ENCODE results near the gene PTPN23. TPM values are rescaled to one million over a fixed set of nuclear protein-coding genes. Genes with fewer than 3 reads are reported as not detected.

Gene PTPN23
- total RNA-seq, 2 donors from 2014 or later, result 29.4 to 29.9 TPM

DNA sequence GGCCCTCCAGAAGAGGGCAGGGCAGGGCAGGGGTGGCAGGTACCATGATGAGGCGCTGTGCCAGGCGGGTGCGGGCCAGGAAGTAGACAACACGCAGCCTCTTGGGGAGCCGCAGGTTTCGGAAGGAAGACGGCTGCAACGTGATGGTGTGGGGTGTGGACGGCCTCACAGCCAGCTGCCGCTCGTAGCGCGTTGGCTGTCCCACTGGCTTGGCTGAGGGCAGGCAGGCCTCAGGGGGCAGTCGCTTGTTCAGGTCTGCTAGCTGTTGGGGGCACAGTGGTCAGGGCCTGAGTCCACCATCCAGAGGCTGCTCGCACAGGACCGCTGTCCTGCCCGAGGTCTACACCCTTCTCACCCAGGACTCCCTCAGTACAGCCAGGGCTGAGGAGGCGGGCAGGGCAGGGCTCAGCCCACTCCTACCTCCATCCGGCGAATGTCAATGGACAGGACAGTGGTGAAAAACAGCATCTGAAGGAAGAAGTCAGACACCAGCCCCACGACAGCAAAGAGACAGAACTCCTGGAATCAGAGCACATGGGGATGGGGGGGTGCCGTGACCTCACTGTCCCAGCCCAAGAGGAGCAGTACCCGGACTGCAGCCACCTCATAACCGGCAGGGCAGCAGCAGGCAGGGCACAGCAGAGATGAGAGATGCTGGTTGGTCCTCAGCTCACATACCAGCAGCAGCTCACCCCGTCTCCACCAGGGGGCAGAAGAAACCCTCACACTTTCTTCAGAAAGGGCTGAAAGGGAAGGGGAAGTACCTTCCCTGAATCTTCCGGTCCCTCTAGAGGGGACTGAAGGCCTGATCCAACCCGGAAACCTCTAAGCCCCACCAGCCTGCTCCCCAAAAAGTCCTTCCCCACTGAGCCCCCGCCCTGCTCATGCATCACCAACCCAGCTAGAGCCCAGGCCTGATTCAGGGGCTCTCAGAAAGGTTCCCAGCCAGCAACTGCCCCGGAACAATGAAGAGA lies 40.0 kb downstream of the PTPN23 start:
- DNase-seq (ENCODE audit: low spot score in 2 of 2), result peak; percentile 86 to 94
- Mint-ChIP-seq H3K27ac (peak overlapping the region; percentile 96 to 99), H3K36me3 (peaks cover 0 to 5% of the 10 kb centered on the region in 2 donors), H3K9me3 (no peaks in the 10 kb centered on the region)
- ATAC-seq, result peak; percentile 89 to 95

DNA sequence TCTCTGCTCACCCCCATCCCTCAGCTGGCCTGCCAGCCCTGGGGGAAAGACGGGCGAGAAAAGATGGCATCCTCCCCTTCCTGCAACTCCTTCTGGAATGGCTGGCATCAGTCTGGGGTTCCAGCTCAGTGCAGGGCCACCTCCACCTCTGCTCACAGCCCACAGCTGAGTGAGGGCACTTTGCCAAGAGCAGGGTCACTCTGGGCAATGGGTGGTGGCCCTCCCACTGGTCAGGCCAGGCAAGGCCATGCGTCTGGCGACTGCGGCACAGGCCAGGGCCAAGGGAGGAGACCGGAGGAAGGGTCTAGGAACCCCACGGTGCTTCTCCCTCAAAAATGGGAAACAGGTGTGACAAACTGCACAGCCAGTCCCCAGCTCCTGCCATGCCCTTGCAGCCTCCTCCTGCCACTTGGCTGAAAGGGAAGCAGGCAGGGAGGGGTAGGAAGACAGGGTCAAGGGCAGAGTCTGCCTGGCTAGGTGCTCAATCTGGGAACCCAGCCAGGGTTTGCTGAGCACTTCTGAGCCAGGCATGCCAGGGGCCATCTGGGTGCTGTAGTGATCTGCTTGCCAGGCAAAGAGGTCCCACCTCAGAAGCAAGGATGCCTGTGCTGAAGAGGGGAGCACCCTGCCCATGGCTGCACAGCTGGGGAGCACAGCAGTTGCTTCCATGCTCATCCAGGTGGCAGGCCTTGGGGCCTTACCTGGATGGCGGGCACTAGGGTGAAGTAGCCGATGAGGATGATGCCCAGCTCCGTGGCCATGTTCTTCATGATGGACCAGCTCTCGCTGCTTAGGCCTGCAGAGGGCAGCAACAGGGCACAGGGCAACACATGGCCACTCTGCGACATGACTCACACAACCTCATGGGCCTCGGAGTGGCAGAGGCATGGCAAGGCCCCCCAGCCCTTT lies 41.2 kb downstream of the PTPN23 start:
- Mint-ChIP-seq H3K9me3 (no peaks in the 10 kb centered on the region), H3K36me3 (peaks cover 0 to 5% of the 10 kb centered on the region in 2 donors), H3K27ac (peak overlapping the region; percentile 88 to 96)
- no peak for ATAC-seq
- DNase-seq (ENCODE audit: low spot score in 2 of 2), result peak in 1 of 2 donors; percentile 55

DNA sequence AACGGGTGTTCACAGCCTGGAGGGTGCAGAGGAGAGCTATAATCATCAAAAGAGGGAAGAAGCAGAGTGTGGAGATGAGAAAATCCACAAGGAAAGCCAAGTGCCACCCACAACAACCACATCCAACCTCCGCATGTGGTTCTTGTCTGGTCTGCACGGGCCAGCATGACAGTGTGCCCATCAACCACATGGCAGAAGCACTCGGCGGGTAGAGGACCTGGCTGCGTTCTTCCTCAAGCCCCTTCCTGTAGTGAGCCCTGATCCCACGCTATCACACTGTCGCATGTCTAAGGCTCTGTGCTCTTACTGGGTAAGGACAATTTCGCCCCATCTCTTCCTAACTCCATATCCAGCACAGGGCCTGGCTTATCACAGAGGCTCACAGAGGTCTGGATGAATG lies 41.9 kb downstream of the PTPN23 start:
- Mint-ChIP-seq H3K36me3 (peaks cover 0 to 5% of the 10 kb centered on the region in 2 donors), H3K9me3 (no peaks in the 10 kb centered on the region), H3K27ac (peak overlapping the region; percentile 88 to 96)
- ATAC-seq (no peak), DNase-seq (ENCODE audit: low spot score in 2 of 2) (no peak)

DNA sequence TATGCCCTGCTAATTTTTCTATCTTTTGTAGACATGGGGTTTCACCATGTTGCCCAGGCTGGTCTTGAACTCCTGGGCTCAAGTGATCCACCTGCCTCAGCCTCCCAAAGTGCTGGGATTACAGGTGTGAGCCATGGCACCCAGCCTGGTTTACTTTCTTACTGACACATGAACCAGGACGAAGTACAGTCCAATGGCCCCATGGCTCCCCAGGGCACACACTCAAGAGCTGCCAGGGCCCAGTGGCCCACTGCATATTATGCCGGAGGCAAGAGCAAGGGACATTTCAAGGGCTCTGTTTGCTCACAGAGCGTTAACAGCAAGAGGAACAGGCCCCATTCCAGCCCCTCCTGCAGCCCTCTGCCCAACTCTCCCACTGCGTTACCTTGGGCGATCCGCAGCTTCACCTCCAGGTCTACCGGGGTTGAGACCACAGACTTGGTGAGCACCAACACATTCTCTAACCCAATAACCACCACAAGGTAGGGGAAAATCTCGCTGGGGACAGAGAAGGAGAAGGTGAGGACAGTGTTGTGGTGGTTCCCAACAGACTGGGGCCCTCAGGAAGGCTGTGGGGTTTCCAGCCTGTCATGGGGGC lies 42.8 kb downstream of the PTPN23 start:
- no peak for ATAC-seq
- Mint-ChIP-seq H3K9me3 (no peaks in the 10 kb centered on the region), H3K27ac (peak overlapping the region; percentile 73 to 96), H3K36me3 (peaks cover 0 to 5% of the 10 kb centered on the region in 2 donors)
- DNase-seq (ENCODE audit: low spot score in 2 of 2), result no peak

DNA sequence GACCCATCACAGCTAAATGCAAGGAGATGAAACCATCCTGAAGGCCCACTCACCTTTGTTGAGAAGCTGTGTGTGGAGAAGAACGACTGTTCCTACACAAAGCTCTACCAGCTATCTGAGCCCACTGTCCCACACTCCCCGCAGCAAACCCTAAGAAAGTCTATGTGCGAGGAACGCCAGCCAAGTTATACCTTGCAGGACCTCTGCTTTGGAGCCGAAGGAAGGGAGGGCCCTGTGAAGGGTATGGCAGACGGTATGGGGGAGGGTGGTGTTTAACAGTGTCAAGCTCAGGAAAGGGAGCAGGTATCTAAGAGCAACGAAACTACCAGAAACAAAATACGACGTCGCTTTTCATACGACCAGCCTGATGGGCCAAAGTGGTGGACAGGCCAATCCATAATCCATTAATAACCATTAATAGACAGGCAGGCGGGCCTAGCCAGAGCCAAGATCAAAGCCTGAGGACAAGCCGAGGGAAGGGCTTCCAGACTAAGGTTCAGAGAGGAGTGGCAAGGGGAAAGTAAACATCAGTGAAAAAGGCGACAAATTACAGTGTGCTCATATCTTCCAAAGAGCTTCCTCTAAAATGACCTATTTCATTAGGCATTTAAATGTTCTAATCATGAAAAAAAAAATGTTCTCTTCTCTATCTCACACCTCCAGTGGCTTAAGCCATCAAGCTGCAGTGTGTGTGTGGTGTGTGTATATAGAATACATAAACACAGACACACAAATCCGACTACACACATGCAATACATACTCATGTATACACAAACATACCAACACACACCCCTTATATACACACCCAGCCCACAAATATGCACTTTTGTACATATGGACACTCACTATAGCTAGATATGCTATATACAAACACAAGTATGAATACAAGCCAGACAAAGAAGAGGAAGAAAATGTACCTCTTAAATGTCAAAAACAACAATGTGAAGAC lies 43.9 kb downstream of the PTPN23 start:
- DNase-seq (ENCODE audit: low spot score in 2 of 2), result no peak
- no peaks in the 10 kb centered on the region for H3K9me3 Mint-ChIP-seq
- peaks cover 0 to 5% of the 10 kb centered on the region in 2 donors for H3K36me3 Mint-ChIP-seq
- ATAC-seq, result no peak
- H3K27ac Mint-ChIP-seq, result peak overlapping the region in 1 of 2 donors; percentile 12

DNA sequence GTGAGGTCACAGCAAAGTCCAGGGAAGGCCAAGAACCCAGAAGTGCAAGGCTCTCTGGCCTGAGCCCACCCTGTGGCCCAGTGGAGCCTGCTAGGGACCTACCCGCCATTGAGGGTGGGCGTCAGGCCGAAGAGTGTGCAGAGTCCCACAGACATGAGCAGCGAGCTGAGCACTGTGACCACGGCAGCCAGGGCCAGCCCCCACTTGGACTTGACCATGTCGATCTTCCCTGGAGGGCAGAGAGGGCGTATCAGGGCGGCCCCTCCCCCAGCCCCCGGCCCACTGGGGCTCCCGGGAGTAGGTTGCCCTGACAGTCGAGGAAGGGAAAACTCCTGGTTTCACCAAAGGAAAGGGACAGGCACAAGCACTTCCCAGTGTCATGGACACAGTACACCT lies 44.6 kb downstream of the PTPN23 start:
- Mint-ChIP-seq H3K27ac (no peak overlapping the region), H3K36me3 (peaks cover 0 to 5% of the 10 kb centered on the region in 2 donors), H3K9me3 (no peaks in the 10 kb centered on the region)
- no peak for DNase-seq (ENCODE audit: low spot score in 2 of 2)
- no peak for ATAC-seq

DNA sequence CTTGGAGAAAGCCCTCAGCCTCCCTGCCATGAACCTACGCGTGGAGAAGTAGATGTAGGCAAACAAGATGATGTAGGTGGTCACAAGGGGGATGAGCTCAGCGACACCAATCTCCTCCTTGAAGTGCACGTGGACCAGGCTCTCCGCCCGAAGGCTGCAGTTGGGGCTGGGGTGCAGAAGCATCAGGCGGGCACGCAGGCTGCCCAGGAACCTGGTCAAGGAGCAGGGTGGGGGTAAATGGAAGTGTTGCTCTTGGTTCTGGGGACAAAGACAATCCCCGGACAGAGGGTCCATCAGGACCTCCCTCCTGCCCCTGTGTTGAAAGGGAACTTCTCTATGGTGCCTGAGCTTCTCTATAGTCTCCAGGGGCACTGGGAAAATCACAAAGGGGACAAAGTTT lies 45.1 kb downstream of the PTPN23 start:
- peaks cover 0 to 5% of the 10 kb centered on the region in 2 donors for H3K36me3 Mint-ChIP-seq
- no peaks in the 10 kb centered on the region for H3K9me3 Mint-ChIP-seq
- DNase-seq (ENCODE audit: low spot score in 2 of 2) (no peak), ATAC-seq (no peak)
- H3K27ac Mint-ChIP-seq, result no peak overlapping the region

DNA sequence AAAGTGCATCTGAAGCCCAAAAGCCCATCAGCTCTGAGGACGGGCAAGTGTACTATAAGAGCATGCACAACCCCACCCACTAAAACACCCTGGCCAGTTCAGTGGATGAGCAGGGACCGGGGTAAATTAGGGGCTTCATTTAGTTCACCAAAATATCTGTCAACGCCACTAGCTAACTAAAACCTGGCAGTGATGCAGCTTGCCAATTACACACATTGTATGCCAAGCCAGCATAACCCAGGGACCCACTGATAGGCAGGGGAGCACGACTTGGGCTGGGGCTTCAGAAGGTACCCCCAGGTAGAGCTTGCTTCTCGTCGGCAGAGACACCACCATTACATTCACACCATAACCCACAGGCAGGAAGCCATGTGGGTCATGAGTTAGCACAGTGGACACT lies 47.0 kb downstream of the PTPN23 start:
- DNase-seq (ENCODE audit: low spot score in 2 of 2), result no peak
- Mint-ChIP-seq H3K27ac (peak overlapping the region in 1 of 2 donors; percentile 66), H3K9me3 (no peaks in the 10 kb centered on the region), H3K36me3 (peaks cover 0 to 5% of the 10 kb centered on the region in 2 donors)
- no peak for ATAC-seq

DNA sequence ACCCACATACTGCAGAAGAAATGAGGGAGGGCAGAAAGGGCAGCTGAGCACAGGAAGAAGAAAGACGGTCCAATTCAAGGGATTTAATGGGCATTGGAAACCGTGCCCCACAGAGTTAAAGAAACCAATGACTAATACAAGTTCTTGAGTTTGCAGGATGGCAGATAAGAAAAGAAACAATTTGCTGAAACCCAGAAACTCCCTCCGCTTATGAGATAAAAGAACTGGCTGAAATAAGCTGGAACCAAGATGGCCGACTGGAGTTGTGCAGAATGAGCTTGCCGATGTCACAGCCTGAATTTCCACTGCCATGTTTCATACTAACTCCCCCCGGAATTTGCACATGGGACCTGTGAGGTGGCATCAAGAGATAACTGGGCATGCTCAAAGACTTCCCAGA lies 47.8 kb downstream of the PTPN23 start:
- DNase-seq (ENCODE audit: low spot score in 2 of 2) (no peak), ATAC-seq (no peak)
- H3K36me3 Mint-ChIP-seq, result peaks cover 0 to 6% of the 10 kb centered on the region in 2 donors
- H3K27ac Mint-ChIP-seq, result peak overlapping the region; percentile 53 to 66
- H3K9me3 Mint-ChIP-seq, result no peaks in the 10 kb centered on the region

DNA sequence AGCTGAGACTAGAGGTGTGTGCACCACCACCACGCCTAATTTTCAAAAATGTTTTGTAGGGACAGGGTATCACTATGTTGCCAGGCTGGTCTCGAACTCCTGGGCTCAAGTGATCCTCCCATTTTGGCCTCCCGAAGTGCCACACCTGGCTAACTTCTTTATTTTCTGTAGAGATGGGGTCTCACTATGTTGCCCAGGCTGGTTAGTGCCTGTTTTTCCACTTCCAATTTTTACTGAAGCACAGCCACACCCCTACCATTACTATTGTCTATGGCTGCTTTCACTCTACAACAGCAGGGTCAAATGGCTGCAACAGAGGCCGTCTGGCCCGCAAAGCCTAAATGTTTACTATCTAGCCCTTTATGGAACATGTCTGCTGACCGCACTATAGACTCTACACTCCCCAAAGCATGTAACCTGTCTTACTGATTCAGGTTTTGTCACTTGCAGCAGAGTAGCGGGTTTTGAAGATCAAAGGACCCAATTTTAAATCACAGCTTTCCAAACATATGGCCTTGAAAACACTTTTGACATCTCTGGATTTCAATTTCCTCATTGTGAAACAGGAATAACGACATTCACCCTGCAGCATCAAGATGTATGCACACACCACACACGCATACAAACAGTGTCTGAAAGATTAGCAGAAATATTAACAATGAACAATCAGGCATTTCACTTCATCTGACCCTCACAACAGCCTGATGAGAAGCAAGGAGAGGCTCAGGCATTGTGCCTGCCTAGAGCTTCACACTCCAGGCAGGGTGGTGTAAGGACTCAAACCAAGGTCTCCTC lies 48.9 kb downstream of the PTPN23 start:
- ATAC-seq (no peak), DNase-seq (ENCODE audit: low spot score in 2 of 2) (no peak)
- H3K27ac Mint-ChIP-seq, result peak overlapping the region in 1 of 2 donors; percentile 53
- H3K9me3 Mint-ChIP-seq, result no peaks in the 10 kb centered on the region
- H3K36me3 Mint-ChIP-seq, result peaks cover 0 to 6% of the 10 kb centered on the region in 2 donors

DNA sequence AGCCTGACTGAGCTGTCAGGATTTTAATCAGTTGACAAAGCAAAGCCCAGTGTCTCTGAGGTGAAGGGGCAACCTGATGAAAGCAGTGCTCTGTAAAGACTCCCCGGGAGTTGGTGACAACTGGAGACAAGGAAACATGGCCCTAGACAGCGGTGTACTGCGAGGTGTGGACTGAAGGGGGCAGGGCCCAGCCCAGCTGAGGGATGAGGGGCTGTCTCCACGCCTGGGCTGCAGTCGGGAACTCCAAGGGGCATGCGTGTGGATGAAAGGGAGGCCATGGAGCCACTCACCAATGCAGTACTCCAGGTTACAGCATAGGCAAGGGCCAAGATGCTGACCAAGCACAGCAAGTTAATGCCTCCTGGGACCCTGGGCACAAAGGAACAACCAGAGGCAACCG lies 49.8 kb downstream of the PTPN23 start:
- ATAC-seq (no peak), DNase-seq (ENCODE audit: low spot score in 2 of 2) (no peak)
- peaks cover 0 to 6% of the 10 kb centered on the region in 2 donors for H3K36me3 Mint-ChIP-seq
- H3K9me3 Mint-ChIP-seq, result no peaks in the 10 kb centered on the region
- H3K27ac Mint-ChIP-seq, result peak overlapping the region in 1 of 2 donors; percentile 53

DNA sequence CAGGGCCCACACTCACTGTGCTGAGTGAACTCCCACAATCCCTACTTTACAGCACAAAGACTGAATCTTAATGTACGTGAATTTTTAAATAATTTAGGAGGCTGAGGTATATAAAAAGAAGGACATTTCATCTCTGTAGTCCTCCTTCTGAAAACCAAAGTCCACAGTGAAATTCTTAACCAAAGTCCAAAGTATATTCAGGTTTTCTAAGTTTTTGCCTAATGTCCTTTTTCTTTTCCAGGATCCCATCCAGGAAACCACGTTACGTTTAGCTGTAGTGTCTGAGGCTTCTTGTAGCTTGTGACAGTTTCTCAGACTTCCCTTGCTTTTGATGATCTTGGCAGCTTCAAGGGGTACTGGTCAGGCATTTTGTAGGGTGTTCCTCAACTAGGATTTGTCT lies 50.4 kb downstream of the PTPN23 start:
- Mint-ChIP-seq H3K27ac (peak overlapping the region; percentile 53 to 74), H3K36me3 (peaks cover 0 to 6% of the 10 kb centered on the region in 2 donors), H3K9me3 (no peaks in the 10 kb centered on the region)
- ATAC-seq (no peak), DNase-seq (ENCODE audit: low spot score in 2 of 2) (no peak)

DNA sequence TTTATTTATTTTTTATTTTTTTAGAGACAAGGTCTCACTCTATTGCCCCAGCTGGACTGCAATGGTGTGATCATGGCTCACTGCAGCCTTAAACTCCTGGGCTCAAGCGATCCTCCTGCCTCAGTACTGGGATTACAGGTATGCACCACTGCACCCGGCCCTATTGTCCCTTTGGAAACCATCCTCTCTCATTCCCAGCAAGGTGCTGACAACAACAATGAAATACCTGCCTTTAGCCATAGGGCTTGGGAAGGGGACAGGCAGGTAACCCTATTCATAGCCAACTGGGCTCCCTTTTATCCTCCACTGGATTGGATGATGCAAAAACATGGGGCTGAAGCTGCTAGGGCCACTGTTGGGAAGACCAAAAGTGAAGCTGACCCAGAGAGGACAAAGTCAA lies 51.9 kb downstream of the PTPN23 start:
- no peak for DNase-seq (ENCODE audit: low spot score in 2 of 2)
- no peak overlapping the region for H3K27ac Mint-ChIP-seq
- no peak for ATAC-seq
- no peaks in the 10 kb centered on the region for H3K9me3 Mint-ChIP-seq
- H3K36me3 Mint-ChIP-seq, result peaks cover 0 to 6% of the 10 kb centered on the region in 2 donors

DNA sequence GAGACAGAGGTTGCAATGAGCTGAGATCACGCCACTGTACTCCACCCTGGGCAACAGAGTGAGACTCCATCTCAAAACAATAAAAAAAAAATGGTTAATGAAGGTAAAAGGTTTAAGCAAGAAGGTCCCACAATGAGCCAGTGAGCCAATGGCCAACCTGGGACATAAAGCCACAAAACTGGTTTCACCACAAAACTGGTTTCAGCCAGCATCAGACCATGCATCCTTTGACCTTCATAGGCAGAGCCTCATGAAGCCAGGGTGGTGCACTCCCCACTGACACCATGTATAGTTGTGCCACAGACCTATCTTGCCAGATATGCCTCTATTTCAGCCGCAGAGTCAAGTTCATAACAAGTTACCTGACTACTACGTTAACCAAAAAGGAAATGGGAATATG lies 53.0 kb downstream of the PTPN23 start:
- DNase-seq (ENCODE audit: low spot score in 2 of 2) (no peak), ATAC-seq (peak in 1 of 2 donors; percentile 55)
- no peaks in the 10 kb centered on the region for H3K9me3 Mint-ChIP-seq
- peak overlapping the region; percentile 21 to 56 for H3K27ac Mint-ChIP-seq
- peaks cover 0 to 6% of the 10 kb centered on the region in 2 donors for H3K36me3 Mint-ChIP-seq

DNA sequence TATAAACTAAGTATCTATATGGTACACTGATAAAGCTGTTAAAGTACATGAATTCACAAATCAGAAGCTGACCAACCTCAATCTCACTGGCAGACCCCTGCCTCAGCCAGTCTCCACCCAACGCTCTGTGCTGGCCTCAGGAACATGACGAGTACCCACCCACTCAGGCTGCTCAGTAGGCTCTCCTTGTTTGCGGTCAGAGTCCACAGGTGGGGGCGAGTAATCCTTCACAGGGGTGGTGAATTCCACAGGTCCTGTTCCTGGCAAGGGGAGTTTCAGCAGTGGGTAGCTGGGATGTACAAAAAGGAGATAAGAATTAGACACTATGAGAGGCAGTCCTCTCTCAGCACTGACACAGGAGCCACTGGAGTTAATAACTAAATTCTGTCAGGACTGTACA lies 54.0 kb downstream of the PTPN23 start:
- H3K36me3 Mint-ChIP-seq, result peaks cover 0 to 6% of the 10 kb centered on the region in 2 donors
- H3K27ac Mint-ChIP-seq, result peak overlapping the region in 1 of 2 donors; percentile 3
- ATAC-seq, result no peak
- no peaks in the 10 kb centered on the region for H3K9me3 Mint-ChIP-seq
- DNase-seq (ENCODE audit: low spot score in 2 of 2), result no peak
